NT2/D1 (cell line): Measurements from ENCODE around the gene ERH.

Experiments
- DNase-seq: peaks from one replicate; pipeline ENCODE4 v3.0.0-alpha.2; 2011; ENCODE audit warnings: low read depth, low spot score
- H3K27me3 ChIP-seq: 2 replicates; pipeline ENCODE4 v1.6.0; 2011; ENCODE audit warnings: mild to moderate bottlenecking; ENCODE audit not compliant: insufficient read length, insufficient read depth
- H3K36me3 ChIP-seq: 2 replicates; pipeline ENCODE4 v1.6.1; 2011; ENCODE audit warnings: mild to moderate bottlenecking, low read length, mixed read lengths; ENCODE audit not compliant: insufficient read depth, insufficient read length
- H3K4me1 ChIP-seq: 2 replicates; pipeline ENCODE4 v1.5.1; 2011; ENCODE audit not compliant: insufficient read depth, insufficient read length
- H3K4me3 ChIP-seq: 2 replicates; pipeline ENCODE4 v1.5.1; 2011; ENCODE audit warnings: low read depth; ENCODE audit not compliant: insufficient read length
- H3K9ac ChIP-seq: 2 replicates; pipeline ENCODE4 v1.6.0; 2011; ENCODE audit warnings: low read depth; ENCODE audit not compliant: insufficient read length
- H3K9me3 ChIP-seq: 2 replicates; pipeline ENCODE4 v1.5.1; 2011; ENCODE audit warnings: mild to moderate bottlenecking, low read length; ENCODE audit not compliant: insufficient read depth
- SUZ12 ChIP-seq: IDR thresholded peaks from 2 replicates; pipeline ENCODE4 v1.6.1; 2011; ENCODE audit not compliant: insufficient read length, insufficient read depth; ENCODE audit errors: extremely low read depth
- YY1 ChIP-seq: IDR thresholded peaks from 2 replicates; pipeline ENCODE4 v1.6.1; 2011; ENCODE audit not compliant: insufficient read length, insufficient read depth
- ZNF274 ChIP-seq: IDR thresholded peaks from 2 replicates; pipeline ENCODE4 v1.6.1; 2011; ENCODE audit warnings: mild to moderate bottlenecking, low read depth, low read length

Gene ERH

DNA sequence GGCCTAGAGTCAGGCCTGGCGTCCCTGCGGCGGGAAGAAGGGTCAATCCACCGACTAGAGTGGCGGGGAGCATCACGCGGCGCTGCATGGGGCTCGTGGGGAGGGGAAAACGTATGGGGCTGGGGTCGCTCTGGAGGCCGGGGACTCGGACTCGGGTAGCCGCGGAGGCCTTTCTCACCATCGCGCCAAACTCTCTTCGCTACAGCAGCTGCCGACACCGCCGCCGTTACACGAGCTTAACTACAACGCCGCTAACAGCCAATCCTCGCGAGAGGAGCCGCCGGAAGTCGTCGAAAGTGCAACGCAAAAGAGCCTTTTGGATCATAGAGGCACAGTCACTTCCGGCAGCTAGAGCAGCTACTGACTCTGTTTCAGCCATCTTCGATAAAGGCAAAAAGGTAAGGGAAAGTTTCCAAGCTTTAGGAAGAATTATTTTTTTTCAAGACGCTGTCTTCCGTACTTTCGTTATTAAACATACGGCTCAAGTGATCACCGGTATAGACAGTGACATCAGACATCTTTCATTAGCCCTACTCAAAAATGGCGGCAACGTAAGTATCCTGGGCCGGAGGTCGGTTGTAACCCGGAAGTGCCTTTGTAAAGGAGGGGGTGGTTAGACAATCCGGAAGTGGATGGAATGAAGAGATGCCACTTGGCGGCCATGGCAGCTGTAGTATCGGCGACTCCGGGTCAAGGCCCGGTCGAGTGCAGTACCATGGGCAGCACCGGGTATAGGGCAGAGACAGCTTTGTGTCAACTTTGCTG is at the start of gene ERH, which contains the start of gene SLC39A9:
Gene ERH (minus strand): TSS at position 247 of the 765 bp plus-strand sequence. CDS start 66 bp downstream, at position 181.
Gene SLC39A9 (plus strand): TSS at position 640 of the 765 bp plus-strand sequence. CDS start 678 bp downstream, outside the sequence.
- Histone ChIP-seq H3K27me3 (no peaks in the 10 kb centered on the region), H3K9ac (peak within 1 kb of the TSS; percentile 95), H3K36me3 (peaks cover 40% of the 10 kb centered on the region), H3K4me1 (no peaks in the 10 kb centered on the region), H3K9me3 (no peaks in the 10 kb centered on the region), H3K4me3 (peak within 1 kb of the TSS; percentile 93)
- TF ChIP-seq ZNF274 (no peak), YY1 (peak; percentile 88)
- peak; percentile 83 for DNase-seq

DNA sequence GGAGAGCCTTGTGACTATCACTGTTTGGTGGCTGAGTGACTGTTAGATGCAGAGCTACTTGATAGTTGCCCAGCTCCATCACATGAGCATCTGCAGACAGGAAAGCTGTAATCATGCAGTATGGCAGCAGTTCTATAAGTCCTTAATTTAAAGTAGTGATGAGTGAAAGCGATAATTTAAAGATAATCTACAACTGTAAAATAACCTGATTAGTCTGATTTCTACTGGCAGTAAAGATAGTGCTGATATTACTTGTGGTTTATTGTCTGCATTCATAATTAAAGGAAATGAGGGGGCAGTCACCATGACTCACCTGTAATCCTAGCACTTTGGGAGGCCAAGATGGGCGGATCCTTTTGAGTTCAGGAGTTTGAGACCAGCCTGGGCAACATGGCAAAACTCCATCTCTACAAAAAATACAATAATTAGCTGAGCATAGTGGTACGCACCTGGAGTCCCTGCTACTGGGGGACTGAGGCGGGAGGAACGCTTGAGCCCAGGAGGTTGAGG is 45.3 kb upstream of the ERH start:
- H3K36me3 ChIP-seq: peaks cover 25% of the 10 kb centered on the region
- H3K9ac ChIP-seq: no peak overlapping the region

DNA sequence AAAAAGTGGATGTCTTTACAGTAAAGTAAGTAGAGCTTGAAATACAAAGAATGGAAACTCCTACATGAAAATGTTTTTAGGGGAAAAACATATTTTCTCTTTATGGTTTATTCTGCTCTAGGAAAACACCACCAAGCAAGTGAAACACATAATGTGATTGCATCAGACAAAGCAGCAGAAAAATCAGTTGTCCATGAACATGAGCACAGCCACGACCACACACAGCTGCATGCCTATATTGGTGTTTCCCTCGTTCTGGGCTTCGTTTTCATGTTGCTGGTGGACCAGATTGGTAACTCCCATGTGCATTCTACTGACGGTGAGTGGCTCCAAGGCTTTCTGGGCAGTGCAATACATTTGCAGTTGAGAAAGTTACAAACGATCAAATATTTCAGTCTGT is 43.8 kb upstream of the ERH start:
- H3K27me3 ChIP-seq: no peaks in the 10 kb centered on the region
- TF ChIP-seq ZNF274: no peak
- peaks cover 22% of the 10 kb centered on the region for H3K36me3 ChIP-seq
- no peak overlapping the region for H3K9ac ChIP-seq
- DNase-seq: no peak
- H3K4me3 ChIP-seq: no peak overlapping the region
- H3K9me3 ChIP-seq: no peaks in the 10 kb centered on the region
- H3K4me1 ChIP-seq: no peaks in the 10 kb centered on the region

More for the DNA sequence above, 45.3 kb upstream of the ERH start:
- no peak for DNase-seq
- Histone ChIP-seq H3K4me3 (no peak overlapping the region), H3K4me1 (no peaks in the 10 kb centered on the region), H3K27me3 (no peaks in the 10 kb centered on the region), H3K9me3 (no peaks in the 10 kb centered on the region)
- TF ChIP-seq ZNF274: no peak
- no peak for TF ChIP-seq SUZ12
- TF ChIP-seq YY1: no peak

DNA sequence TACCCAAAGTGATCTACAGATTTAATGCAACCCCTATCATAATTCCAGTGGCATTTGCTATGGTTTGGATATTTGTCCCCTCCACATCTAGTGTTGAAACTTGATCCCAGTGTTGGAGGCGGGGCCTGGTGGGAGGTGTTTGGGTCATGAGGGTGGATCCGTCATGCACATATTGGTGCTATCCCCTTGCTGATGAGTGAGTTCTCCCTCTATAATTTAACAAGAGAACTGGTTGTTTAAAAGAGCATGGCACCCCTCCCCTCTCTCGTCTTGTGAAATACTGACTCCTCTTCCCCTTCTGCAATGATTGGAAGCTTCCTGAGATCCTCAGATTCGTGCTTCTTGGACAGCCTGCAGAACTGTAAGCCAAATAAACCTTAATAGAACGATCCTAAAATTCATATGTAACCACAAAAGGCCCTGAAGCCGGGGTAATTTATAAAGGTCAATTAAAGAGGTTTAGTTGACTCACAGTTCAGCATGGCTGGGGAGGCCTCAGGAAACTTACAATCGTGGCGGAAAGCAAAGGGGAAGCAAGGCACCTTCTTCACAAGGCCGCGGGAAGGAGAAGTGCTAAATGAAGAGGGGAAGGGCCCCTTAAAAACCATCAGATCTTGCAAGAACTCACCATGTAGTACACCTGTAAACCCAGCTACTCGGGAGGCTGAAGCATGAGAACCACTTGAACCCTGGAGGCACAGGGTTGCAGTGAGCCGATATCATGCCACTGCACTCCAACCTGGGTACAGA is 41.6 kb upstream of the ERH start:
- Histone ChIP-seq H3K9ac (no peak overlapping the region), H3K9me3 (no peaks in the 10 kb centered on the region), H3K27me3 (no peaks in the 10 kb centered on the region), H3K36me3 (peaks cover 22% of the 10 kb centered on the region), H3K4me1 (no peaks in the 10 kb centered on the region), H3K4me3 (no peak overlapping the region)
- TF ChIP-seq SUZ12 (no peak), YY1 (no peak), ZNF274 (no peak)
- DNase-seq: no peak

DNA sequence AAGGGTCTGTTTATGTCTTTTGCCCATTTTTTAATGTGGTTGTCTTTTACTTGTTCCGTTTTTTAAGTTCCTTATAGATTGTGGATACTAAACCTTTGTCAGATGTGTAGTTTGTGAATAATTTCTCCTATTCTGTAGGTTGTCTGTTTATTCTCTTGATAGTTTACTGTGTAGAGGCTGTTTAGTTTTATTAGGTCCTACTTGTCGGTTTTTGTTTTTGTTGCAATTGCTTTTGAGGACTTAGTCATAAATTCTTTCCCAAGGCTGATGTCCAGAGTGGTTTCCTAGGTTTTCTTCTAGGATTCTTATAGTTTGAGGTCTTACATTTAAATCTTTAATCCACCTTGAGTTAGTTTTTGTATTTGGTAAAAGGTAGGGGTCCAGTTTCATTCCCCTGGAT is 34.3 kb upstream of the ERH start:
- no peak overlapping the region for H3K9ac ChIP-seq
- TF ChIP-seq YY1 (no peak), ZNF274 (no peak)
- H3K4me1 ChIP-seq: no peaks in the 10 kb centered on the region
- no peaks in the 10 kb centered on the region for H3K9me3 ChIP-seq
- DNase-seq: no peak
- peaks cover 5% of the 10 kb centered on the region for H3K36me3 ChIP-seq
- no peaks in the 10 kb centered on the region for H3K27me3 ChIP-seq
- H3K4me3 ChIP-seq: no peak overlapping the region

DNA sequence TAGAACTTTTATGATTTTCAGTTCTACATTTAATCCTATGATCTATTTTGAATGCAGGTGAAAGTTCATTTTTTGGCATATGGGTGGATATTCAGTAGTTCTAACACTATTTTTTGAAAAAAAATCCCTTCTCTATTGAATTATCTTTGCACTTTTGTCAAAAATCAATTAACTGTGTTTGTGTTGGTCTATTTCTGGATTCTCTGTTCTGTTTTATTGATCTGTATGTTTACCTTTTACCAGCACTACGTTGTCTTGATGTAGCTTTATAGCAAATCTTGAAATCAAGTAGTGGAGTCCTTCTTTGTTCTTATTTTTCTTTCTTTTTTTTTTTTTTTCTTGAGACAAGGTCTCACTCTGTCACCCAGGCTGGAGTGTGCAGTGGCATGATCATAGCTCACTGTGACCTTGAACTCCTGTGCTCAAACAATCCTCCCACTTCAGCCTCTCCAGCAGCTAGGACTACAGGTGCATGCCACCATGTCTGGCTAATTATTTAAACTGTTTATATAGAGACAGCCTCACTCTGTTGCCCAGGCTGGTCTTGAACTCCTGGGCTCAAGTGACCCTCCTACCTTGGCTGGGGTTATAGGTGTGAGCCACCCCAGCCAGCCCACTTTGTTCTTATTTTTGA is 32.3 kb upstream of the ERH start:
- no peak for DNase-seq
- Histone ChIP-seq H3K9ac (no peak overlapping the region), H3K4me1 (no peaks in the 10 kb centered on the region), H3K36me3 (peaks cover 21% of the 10 kb centered on the region), H3K4me3 (no peak overlapping the region), H3K9me3 (no peaks in the 10 kb centered on the region), H3K27me3 (no peaks in the 10 kb centered on the region)
- TF ChIP-seq YY1: no peak
- TF ChIP-seq ZNF274: no peak
- no peak for TF ChIP-seq SUZ12

DNA sequence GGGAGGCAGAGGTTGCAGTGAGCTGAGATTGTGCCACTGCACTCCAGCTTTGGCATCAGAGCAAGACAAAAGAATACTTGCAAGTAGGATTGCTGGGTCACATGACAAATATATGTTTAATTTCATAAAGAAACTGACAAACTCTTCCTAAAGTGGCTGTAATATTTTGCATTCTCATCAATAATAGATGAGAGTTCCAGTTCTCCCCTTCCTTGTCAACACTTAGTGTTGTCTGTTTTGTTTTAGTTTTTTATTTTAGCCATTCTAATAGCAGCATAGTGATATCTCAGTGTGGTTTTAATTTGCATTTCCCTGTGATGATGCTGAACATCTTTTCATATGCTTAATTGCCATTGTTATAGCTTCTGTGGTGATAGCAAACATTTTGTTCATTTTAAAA is 31.5 kb upstream of the ERH start:
- Histone ChIP-seq H3K9me3 (no peaks in the 10 kb centered on the region), H3K9ac (no peak overlapping the region), H3K4me3 (no peak overlapping the region), H3K4me1 (no peaks in the 10 kb centered on the region), H3K36me3 (peaks cover 28% of the 10 kb centered on the region), H3K27me3 (no peaks in the 10 kb centered on the region)
- TF ChIP-seq ZNF274: no peak
- no peak for TF ChIP-seq SUZ12
- no peak for TF ChIP-seq YY1
- no peak for DNase-seq
